Occipital lobe (tissue), 2 donors: ENCODE measurements around the gene TMEM260. TPM values are rescaled to one million over a fixed set of nuclear protein-coding genes. Genes with fewer than 3 reads are reported as not detected.

Experiments
- DNase-seq: peaks from one replicate; lab custom pipeline; 2025; lab: John Stamatoyannopoulos, UW
- total RNA-seq: library from RNA; depleted of rRNA; stranded (reverse); fragments of >200 nt; gene quantifications from one replicate; pipeline ENCODE4 v1.2.3, GENCODE V29; 2014

The TMEM260 gene
- 31.0 TPM for total RNA-seq

DNA sequence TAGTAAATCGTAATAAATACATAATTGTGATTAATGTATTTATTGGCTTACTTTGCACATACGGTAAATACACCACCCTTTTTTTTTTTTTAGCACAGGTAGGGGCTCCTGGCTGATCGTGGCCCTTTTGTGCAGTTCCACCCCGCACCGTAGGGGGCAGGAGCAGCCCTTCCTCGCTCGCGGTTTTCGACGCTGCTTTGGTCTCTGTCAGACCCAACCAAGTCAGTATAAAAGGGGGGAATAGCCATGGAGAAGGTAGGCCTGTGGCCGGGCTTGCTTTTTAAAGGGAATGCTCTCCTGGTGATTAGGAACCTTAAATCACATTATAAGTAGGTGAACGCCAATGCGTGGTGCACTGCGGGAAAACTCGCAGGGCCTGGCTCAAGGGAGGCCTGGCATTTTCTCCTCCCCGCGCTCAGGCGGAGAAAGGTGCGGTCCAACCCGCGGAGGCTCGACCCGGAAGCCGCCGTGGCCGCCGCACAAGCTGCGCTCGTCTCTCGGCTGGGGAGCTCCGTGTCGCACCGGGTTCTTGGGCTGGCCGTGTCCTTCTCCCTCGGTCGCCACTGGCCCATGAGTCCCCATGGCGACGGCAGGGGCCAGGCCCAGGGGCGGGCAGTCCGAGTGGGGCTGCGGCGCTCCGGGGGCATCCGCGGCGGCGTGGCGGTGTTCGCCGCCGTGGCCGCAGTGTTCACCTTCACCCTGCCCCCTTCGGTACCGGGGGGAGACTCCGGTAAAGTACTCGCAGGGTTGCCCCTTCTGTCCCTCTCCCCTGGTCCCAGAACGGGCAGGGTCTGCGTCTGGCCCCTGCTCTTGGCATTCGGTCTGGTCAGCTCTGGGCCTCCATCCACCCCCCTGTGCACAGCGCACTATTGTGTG is at the start of gene TMEM260:
Gene TMEM260, plus strand, starts transcription at position 454 of the 876 bp plus-strand sequence. Its CDS starts 117 bp downstream, at position 571.
- DNase-seq: peak; percentile 80

DNA sequence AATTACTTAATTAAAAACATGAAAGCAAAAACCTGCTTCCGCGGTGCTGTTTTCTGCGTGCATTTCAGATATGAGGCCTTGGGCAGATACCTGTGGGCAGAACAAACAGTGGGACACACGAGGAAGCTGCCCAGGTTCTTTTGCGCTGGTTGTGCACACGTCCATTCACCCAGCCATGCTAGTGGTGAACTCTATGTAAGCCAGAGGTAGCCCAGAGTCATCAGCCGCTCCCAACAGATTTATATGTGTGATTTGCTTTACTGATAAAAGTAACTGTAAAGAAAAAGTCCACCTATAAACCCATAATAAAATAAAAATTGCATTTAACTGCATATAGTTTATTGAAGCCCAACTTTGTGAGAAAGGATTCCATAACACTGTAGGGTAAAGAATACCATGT is 47.1 kb upstream of the TMEM260 start:
- DNase-seq: no peak

DNA sequence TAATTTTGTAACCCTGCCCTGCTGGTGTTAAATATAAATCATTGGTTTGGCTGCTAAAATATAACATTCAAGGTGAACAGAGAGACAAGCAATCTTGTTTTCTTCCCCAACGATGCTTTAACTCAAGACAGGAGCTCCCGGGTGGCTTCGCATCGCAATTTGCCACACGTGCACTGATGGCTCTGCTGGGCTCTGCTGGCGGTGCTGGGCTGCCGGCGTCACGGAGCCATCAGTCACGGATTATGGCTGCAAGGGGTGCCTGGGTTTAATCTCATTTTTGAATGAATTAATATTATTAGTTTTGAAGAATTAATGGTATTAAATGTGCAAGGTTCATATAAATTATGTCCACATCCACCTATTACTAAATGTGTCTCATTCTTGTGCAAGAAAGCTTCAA is 44.9 kb upstream of the TMEM260 start:
- DNase-seq: no peak

GRCh38 chr14:56539862-56540261 is 39.7 kb upstream of the TMEM260 start:
- no peak for DNase-seq

DNA sequence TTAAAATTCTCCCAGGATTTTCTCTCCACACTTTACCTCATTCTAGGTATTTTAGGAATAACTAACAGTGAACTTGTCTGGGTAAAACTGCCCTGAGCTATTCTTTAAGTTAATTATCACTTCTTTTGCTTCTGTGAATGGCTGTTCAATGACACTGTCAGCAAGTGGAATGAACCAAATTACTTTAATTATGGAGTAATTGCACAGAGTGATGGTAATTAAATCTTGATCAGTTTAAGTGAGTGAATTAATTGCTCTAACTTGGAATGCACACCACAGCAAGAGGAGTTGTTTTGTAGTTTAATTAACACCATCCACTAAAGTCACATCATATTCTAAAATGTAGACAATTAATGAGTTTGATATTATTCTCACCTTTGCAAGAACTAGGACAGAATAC is 36.2 kb upstream of the TMEM260 start:
- no peak for DNase-seq

GRCh38 chr14:56549721-56550120 is 29.9 kb upstream of the TMEM260 start:
- DNase-seq: no peak

DNA sequence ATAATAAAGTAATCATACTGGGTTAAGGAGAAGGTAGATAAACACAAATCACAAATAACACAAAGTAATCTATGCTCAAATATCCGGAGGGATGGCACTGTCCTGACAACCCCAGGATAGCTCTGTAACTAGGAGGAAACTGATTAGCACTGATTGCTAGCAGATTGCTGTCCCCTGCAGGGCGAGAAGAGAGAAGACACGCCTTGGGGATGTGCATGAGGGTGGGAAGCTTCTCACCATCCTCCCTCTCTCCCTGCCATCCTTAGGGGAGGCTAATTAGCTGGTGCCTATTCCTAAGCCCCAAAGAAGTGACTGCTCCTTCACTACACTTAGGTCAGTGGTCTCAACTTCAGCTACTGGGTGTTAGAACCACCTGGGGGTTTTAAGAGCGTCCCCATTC is 27.0 kb upstream of the TMEM260 start:
- no peak for DNase-seq

GRCh38 chr14:56554301-56554700 is 25.3 kb upstream of the TMEM260 start:
- no peak for DNase-seq

- no peak for DNase-seq
Measured at GRCh38 chr14:56555921-56556570, 23.6 kb upstream of the TMEM260 start.

DNA sequence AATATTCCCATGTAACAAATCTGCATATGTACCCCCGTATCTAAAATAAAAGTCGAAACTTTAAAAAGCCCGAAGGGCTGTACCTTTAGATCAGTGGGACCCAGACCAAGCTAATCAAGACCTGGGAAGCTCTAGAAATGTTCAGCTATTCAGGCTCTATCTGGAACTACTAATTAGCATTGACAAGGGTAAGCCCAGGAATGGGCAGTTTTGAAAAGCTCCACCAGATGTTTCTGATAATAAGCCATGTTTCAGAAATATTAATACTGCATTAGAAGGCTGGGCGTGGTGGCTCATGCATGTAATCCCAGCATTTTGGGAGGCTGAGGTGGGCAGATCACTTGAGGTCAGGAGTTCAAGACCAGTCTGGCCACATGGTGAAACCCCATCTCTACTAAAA is 20.4 kb upstream of the TMEM260 start:
- no peak for DNase-seq

DNA sequence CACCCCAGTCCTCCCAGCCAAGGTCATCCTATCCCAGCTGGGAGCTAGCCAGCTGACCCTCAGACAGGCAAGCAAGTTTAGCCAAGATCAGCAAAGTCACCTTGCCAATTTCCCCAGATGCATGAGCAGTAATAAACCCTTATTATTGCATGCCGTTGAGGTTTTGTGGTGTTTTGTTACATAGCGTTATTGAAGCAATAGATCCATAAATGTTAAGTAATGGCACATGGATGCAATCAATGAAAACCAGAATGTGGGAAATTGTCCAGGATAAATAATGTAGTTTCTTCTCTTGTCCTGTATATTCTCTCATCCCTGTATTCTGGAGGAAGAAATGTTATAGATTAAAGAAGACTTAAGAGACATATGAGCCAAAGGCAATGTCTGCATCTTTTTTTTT is 18.0 kb upstream of the TMEM260 start:
- DNase-seq: no peak

DNA sequence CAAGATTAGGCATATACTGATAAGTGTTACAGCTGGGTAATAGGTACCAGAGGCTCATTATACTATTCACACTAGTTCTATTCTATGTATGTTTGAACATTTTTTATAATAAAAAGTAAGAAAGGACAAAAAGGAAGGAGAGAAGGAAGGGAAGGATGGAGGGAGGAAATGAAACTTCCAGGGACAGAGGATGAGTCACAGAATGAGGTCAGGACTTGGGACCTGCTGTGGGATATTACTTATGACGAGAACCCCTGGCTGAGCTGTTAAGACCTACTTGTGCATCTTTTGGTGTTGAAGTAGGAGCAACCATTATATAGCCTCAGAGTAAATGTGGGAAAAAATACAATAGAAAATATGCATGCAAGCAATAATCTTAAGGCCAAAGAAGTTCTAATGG is 16.7 kb upstream of the TMEM260 start:
- DNase-seq: no peak

DNA sequence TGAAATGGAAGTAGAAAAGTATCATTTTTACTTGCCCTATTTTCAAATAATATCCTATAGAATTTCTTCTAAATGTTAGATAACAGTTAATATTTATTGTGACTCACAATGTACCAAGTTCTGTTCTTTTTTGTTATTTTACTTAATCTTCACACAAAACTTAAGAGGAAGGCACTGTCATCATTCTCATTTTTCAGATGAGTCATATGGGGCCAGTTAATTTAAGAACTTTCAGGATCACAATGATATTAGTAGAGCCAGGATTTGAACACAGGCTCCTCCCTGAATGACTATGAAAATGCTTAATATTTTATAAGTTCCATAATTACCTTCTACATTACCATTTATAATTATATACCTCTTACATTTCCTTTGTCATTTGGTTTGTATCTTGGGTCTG is 10.4 kb upstream of the TMEM260 start:
- DNase-seq: no peak

- DNase-seq: no peak
Measured at GRCh38 chr14:56570295-56570694, 9.3 kb upstream of the TMEM260 start.

DNA sequence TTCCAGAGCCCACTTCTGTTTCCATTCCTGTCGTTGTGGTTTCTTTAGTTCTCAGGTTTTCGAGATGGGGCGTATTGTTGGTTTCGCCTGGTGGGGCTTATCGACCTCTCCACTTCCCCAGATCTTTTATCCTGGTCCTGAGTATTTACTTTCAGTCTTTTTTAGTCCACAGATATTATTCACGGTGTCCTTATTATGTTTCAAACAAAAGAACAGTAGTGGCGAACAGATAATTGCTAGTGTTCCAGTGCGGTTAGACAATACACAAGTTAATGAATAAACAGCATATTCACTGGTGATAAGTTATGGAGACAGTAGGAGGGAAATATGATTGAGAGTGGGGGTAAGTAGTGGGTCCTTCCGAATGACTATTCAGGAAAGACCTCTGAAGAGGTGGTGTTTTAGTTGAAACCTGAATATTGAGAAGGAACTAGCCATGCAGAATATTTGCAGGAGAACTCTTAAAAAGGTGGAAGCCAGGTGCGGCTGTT is 668 bp downstream of the TMEM260 start:
- no peak for DNase-seq

DNA sequence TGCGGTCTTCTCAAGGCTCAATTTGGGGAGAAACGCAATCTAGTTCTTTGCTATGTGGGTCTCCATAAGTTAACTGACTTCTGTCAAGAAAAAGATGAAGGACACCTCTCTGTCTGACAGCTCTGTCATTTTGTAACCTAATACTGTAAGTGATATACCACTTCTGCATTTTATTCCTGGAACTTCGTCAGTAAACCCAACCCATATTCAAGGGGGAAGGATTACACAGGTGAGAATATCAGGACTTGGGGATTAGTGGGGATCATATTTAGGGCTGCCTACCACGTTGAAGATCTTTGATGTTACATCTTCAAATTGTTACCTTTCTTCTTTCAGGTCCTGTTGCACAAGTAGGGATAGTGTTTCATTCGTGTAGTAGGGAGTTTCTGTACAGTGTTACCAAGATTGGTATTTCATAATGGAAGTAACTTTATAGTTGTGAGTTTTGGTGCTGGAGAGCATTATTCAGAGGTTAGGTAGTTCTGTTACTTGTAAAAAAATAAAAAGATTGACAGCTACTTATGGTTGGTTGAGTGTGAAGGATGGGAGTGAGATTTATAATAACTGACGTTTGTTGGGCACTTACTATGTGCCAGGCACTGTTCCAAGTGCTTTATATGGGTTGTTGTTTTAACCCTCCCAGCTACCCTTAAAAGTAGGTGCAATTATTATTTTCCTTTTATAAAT is 1.6 kb downstream of the TMEM260 start:
- no peak for DNase-seq

DNA sequence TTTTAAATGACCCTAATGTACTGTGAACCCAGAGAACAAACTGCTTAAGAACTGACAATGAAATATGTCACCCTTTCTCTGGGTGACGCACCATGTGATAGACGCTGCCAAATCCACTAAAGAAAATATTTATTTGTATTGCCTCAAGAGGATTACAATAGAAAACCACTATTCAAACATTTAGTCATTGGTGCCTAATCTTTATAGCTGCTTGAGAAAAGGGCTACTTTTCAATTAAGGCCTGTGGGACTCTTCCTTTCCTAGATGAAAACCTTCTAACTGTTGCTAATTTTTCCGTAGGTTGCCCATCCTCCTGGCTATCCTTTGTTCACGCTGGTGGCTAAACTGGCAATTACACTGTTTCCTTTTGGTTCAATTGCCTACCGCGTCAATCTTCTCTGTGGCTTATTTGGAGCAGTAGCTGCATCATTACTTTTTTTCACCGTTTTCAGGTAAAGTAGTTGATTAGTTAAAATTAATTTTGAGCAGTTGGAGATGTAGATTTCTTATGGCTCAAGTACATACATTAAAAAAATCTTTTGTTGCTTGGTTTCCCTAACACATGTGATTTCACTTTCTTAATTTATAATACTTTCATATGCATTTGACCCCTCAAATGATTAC is 6.0 kb downstream of the TMEM260 start:
- DNase-seq: no peak

DNA sequence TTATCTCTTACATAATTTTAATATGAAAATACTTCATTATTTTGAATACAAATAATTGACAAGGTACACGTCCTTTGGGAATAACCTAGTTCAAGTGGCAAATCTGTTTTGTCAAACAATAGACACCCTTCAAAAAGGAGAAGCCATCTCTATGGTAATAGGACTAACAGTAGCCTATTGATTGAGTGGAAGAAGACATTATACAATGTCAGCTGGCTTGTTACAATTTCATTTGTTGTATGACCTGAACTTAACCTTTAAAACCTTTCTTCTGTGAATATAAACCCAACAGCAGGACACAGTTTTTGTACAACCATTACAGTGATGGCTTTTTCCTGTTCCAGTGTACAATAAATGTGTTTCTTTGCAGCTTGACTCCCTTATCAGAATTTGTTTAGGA is 8.1 kb downstream of the TMEM260 start:
- no peak for DNase-seq

DNA sequence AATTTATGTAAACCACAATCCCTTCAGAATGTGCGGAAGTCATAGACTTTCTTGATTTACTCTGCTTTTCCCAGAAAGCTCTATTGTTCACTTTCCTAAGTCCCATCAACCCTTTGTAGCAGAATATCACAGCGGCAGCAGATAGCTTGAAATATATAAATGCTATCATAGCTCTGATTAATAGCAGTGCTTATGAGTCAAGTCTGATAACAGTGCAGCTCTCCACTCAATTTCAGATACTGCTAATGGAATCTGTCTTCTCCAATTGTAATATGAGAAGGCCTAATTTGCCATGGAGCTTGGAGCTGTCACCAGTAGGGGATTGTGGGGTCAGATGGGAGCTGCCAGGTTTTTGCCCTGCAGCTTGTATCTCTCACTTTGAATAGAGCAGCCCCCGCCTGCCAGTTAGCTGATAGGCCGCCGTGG is 10.9 kb downstream of the TMEM260 start:
- no peak for DNase-seq

GRCh38 chr14:56592746-56593544 is 13.3 kb downstream of the TMEM260 start:
- no peak for DNase-seq

GRCh38 chr14:56594428-56594827 is 14.8 kb downstream of the TMEM260 start:
- no peak for DNase-seq
